B cell (primary cell): ENCODE data around the gene CLCNKB. TPM values are rescaled to one million over a fixed set of nuclear protein-coding genes. Genes with fewer than 3 reads are reported as not detected.

Experiments used
- ATAC-seq: fragments of 200-7000 bp; cut with Tn5 transposase; one replicate; pipeline ENCODE4 v1.10.0; 2021; ENCODE audit warnings: low read depth, mild to moderate bottlenecking, moderate number of reproducible peaks, moderate library complexity
- CTCF ChIA-PET: fragments of 350-600 bp; sonication (Branson Sonifier 250); formaldehyde crosslinking; loops from one replicate; lab custom pipeline; 2021; ENCODE audit warnings: antibody characterized with exemption, inconsistent platforms; lab: Charles Lee
- POLR2A ChIA-PET: fragments of 350-600 bp; sonication (Branson Sonifier 250); formaldehyde crosslinking; loops from one replicate; lab custom pipeline; 2021; ENCODE audit warnings: antibody characterized with exemption; lab: Charles Lee
- DNase-seq: peaks from one replicate; pipeline ENCODE4 v3.0.0; 2013
- H2AFZ ChIP-seq: 2 replicates; pipeline ENCODE4 v1.6.1; 2012; ENCODE audit warnings: mild to moderate bottlenecking, low read depth, low read length; ENCODE audit not compliant: insufficient read depth, poor library complexity, severe bottlenecking
- H3K27ac ChIP-seq, 2 donors: 1 replicate in 1 of 2; 2 replicates in 1 of 2; pipeline ENCODE4 v1.5.1; 2012 to 2013; ENCODE audit warnings: low read length in 2 of 2, mild to moderate bottlenecking in 2 of 2, moderate library complexity in 1 of 2
- H3K27me3 ChIP-seq, 4 experiments: fragments of 200-600 bp in 1 of 4; sonication (generic) in 1 of 4; replicated peaks in 1 of 4; 1 replicate in 2 of 4; 2 replicates in 2 of 4; pipeline versions ENCODE4 v1.6.1 to v1.7.0; 2013 to 2016; ENCODE audit warnings: low read length in 3 of 4, mild to moderate bottlenecking in 2 of 4, mixed read lengths in 1 of 4, moderate library complexity in 1 of 4; ENCODE audit not compliant: insufficient read depth in 4 of 4, control insufficient read depth in 3 of 4; ENCODE audit errors: control extremely low read depth in 1 of 4
- H3K36me3 ChIP-seq, 2 experiments: replicated peaks in 1 of 2; 1 replicate in 1 of 2; 2 replicates in 1 of 2; pipeline versions ENCODE4 v1.6.1 to v1.7.1; 2013; ENCODE audit warnings: low read length in 1 of 2; ENCODE audit not compliant: insufficient read depth in 2 of 2, control insufficient read depth in 1 of 2; ENCODE audit errors: control extremely low read depth in 1 of 2, extremely low read depth in 1 of 2
- H3K4me1 ChIP-seq, 2 donors: fragments of 200-600 bp in 1 of 2; sonication (generic) in 1 of 2; 1 replicate in 1 of 2; 2 replicates in 1 of 2; pipeline versions ENCODE4 v1.5.1 to v1.6.1; 2013 to 2017; ENCODE audit warnings: low read length in 2 of 2; ENCODE audit not compliant: control insufficient read depth in 2 of 2, insufficient read depth in 2 of 2
- H3K4me2 ChIP-seq: replicated peaks from 2 replicates; pipeline ENCODE3; 2012; ENCODE audit warnings: mild to moderate bottlenecking, low read depth, low read length; ENCODE audit not compliant: poor library complexity, severe bottlenecking
- H3K4me3 ChIP-seq, 5 experiments: fragments of 200-600 bp in 1 of 5; sonication (generic) in 1 of 5; 1 replicate in 3 of 5; 2 replicates in 2 of 5; pipeline versions ENCODE4 v1.5.1 to v1.7.0; 2011 to 2016; ENCODE audit warnings: low read length in 4 of 5, mild to moderate bottlenecking in 4 of 5, low read depth in 2 of 5, control low read depth in 1 of 5, moderate library complexity in 1 of 5; ENCODE audit not compliant: insufficient read depth in 1 of 5; ENCODE audit errors: control extremely low read depth in 1 of 5, extremely low read depth in 1 of 5
- H3K79me2 ChIP-seq: fragments of 200-600 bp; sonication (generic); one replicate; pipeline ENCODE4 v1.6.0; 2016; ENCODE audit warnings: low read length; ENCODE audit not compliant: control insufficient read depth, insufficient read depth
- H3K9ac ChIP-seq: fragments of 200-600 bp; sonication (generic); 2 replicates; pipeline ENCODE4 v1.6.1; 2017; ENCODE audit warnings: mild to moderate bottlenecking, low read length, moderate library complexity
- H3K9me3 ChIP-seq, 3 donors: one replicate each; pipeline versions ENCODE4 v1.6.1 to v1.7.1; 2013; ENCODE audit warnings: low read length in 2 of 3; ENCODE audit not compliant: control insufficient read depth in 2 of 3, insufficient read depth in 1 of 3; ENCODE audit errors: control extremely low read depth in 1 of 3
- H4K20me1 ChIP-seq: 2 replicates; pipeline ENCODE4 v1.6.0; 2012; ENCODE audit warnings: mild to moderate bottlenecking, low read length; ENCODE audit not compliant: insufficient read depth, control insufficient read depth, poor library complexity, severe bottlenecking
- H3K27ac Mint-ChIP-seq: one replicate; pipeline ENCODE4 v1.8.0; 2021; ENCODE audit warnings: mixed read lengths
- H3K27me3 Mint-ChIP-seq: one replicate; pipeline ENCODE4 v1.8.0; 2021; ENCODE audit warnings: mixed read lengths
- H3K4me1 Mint-ChIP-seq: one replicate; pipeline ENCODE4 v1.8.0; 2021; ENCODE audit warnings: mixed read lengths
- H3K4me3 Mint-ChIP-seq: one replicate; pipeline ENCODE4 v1.8.0; 2021; ENCODE audit warnings: mixed read lengths
- H3K9me3 Mint-ChIP-seq: one replicate; pipeline ENCODE4 v1.8.0; 2022; ENCODE audit warnings: mixed read lengths; ENCODE audit not compliant: insufficient read depth
- EZH2 ChIP-seq: IDR thresholded peaks from 2 replicates; pipeline ENCODE4 v1.6.1; 2012; ENCODE audit warnings: borderline replicate concordance, low read depth, mild to moderate bottlenecking, moderate library complexity, low read length; ENCODE audit not compliant: insufficient read depth, poor library complexity, severe bottlenecking
- WGBS: methylation state at CpG from one replicate; pipeline ENCODE4 v1.1.5; 2013; ENCODE audit warnings: missing lambda C conversion rate; ENCODE audit not compliant: insufficient coverage; 5-methylcytosine and 5-hydroxymethylcytosine counted together
- intact Hi-C: fragments of 100-400 bp; cut with micrococcal nuclease; formaldehyde crosslinking; loops from one replicate; pipeline ENCODE4 v1.10.0; 2022
- polyA plus RNA-seq: library from polyadenylated mRNA; depleted of rRNA; stranded (reverse); fragments of >200 nt; gene quantifications from 2 replicates; pipeline ENCODE4 v1.2.3, GENCODE V29; 2012
- total RNA-seq, 2 donors: library from RNA; stranded (reverse); fragments of 120-200 nt in 1 of 2; gene quantifications; 1 replicate in 1 of 2; 2 replicates in 1 of 2; pipeline versions ENCODE4 v1.2.3 to v1.2.4, GENCODE V29; 2013 to 2022
- TF ChIP-seq, protein P1 (sequence below): fragments of 200-600 bp; IDR thresholded peaks from one replicate; pipeline ENCODE4 v1.8.0; 2022; ENCODE audit warnings: antibody characterized with exemption, mild to moderate bottlenecking

CLCNKB gene
- total and polyA plus RNA-seq, 2 donors (not counting 1 experiment from before 2014, with no cell fraction given) = not detected

DNA sequence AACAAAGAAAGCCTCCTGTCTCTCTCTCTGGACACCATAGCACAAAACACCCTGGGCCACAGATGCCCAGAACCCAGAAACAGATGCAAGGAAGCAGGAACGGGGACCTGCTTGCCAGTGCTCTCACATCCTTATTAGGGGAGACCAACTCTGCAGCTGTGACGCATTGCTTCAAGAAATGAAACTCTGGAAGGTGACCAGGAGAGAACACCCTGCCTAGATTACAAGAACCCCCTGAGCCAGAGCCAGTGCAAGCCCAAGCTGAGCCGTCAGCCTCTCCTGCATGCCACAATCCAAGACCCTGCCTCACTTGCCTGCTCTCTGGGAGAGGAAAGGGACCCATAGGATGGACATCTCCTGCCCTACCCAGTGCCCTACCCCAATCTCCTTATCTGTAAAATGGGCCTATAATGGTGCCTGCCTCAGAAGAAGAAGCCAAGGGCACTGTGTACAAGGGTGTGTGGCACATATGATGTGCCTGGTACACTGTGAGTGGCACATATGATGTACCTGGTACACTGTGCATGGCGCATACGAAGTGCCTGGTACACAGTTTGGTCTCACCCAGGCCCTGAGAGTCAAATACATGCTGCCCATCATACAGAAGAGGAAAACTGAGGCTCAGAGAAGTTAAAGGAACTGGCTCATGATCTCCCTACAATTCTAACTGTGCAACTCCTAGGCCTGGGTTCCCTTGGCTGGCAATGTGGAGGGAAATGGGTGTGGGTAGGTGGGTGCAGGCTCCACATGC, 46.7 kb downstream of the CLCNKB start:
- no peaks in the 10 kb centered on the region for H3K4me1 Mint-ChIP-seq
- Histone ChIP-seq H3K36me3 (no peaks in the 10 kb centered on the region), H3K79me2 (no peaks in the 10 kb centered on the region), H3K9ac (no peak overlapping the region), H3K4me1 (no peaks in the 10 kb centered on the region), H3K27me3 (peaks cover 0 to 10% (median 0%) of the 10 kb centered on the region in 4 experiments), H3K27ac (no peak overlapping the region), H2AFZ (no peak overlapping the region), H3K9me3 (no peaks in the 10 kb centered on the region), H3K4me2 (no peak overlapping the region), H4K20me1 (no peaks in the 10 kb centered on the region), H3K4me3 (no peak overlapping the region)
- WGBS = 74% methylated on average over 5 of the region's 5 CpGs
- POLR2A ChIA-PET = interaction anchor here (0.6 kb wide), 1 partner anchor 147 kb away, joined by 3 read pairs; the partner anchor contains the start of gene CPLANE2
- H3K4me3 Mint-ChIP-seq = no peak overlapping the region
- H3K27ac Mint-ChIP-seq = no peak overlapping the region
- peak; percentile 2 for DNase-seq
- ATAC-seq = no peak
- CTCF ChIA-PET = no interaction called here
- TF ChIP-seq EZH2 = no peak
- TF ChIP-seq, protein P1, sequence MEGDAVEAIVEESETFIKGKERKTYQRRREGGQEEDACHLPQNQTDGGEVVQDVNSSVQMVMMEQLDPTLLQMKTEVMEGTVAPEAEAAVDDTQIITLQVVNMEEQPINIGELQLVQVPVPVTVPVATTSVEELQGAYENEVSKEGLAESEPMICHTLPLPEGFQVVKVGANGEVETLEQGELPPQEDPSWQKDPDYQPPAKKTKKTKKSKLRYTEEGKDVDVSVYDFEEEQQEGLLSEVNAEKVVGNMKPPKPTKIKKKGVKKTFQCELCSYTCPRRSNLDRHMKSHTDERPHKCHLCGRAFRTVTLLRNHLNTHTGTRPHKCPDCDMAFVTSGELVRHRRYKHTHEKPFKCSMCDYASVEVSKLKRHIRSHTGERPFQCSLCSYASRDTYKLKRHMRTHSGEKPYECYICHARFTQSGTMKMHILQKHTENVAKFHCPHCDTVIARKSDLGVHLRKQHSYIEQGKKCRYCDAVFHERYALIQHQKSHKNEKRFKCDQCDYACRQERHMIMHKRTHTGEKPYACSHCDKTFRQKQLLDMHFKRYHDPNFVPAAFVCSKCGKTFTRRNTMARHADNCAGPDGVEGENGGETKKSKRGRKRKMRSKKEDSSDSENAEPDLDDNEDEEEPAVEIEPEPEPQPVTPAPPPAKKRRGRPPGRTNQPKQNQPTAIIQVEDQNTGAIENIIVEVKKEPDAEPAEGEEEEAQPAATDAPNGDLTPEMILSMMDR = no peak
- intact Hi-C loops = no loop called here
- peaks cover 20% of the 10 kb centered on the region for H3K27me3 Mint-ChIP-seq
- no peaks in the 10 kb centered on the region for H3K9me3 Mint-ChIP-seq

DNA sequence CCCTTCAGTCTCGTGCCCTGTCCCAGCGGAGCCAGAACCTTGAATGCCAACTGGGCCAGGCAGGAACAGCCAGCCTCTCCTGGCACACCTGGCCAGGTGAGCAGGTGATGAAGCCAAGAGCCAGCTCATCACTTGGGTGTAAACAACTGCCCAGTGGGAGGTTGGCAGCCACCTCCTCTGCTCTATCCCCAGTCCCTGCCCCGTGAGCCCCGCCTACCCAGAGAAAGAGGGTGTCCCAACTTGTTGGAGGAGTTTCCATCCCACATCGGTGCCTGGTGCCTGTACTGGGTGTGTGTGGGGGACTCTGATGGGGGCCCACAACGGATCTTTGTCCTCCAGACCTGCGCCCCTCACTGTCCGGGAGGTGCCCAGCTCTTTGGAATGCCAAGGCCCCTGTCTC, 47.7 kb downstream of the CLCNKB start:
- Histone ChIP-seq H3K36me3 (no peaks in the 10 kb centered on the region), H3K4me1 (no peaks in the 10 kb centered on the region), H2AFZ (no peak overlapping the region), H3K9ac (no peak overlapping the region), H3K79me2 (no peaks in the 10 kb centered on the region), H3K4me2 (no peak overlapping the region), H3K4me3 (no peak overlapping the region), H3K9me3 (no peaks in the 10 kb centered on the region), H3K27ac (no peak overlapping the region), H4K20me1 (no peaks in the 10 kb centered on the region), H3K27me3 (peaks cover 0 to 10% (median 1%) of the 10 kb centered on the region in 4 experiments)
- ATAC-seq (no peak), DNase-seq (no peak)
- Mint-ChIP-seq H3K4me3 (no peak overlapping the region), H3K27ac (no peak overlapping the region), H3K9me3 (no peaks in the 10 kb centered on the region), H3K27me3 (peaks cover 27% of the 10 kb centered on the region), H3K4me1 (no peaks in the 10 kb centered on the region)
- 81% methylated on average over 8 of the region's 8 CpGs for WGBS
- TF ChIP-seq EZH2 = no peak
- TF ChIP-seq, protein P1 = no peak
- POLR2A ChIA-PET = no interaction called here
- CTCF ChIA-PET = no interaction called here
- intact Hi-C loops = no loop called here
